Hematopoietic multipotent progenitor cell treated with erythropoietin and hydrocortisone succinate and interleukin-3 and kit ligand, for 6 days (in vitro differentiated cells): ENCODE data around the gene CACNA1B.

Experiments
- DNase-seq: peaks from one replicate; pipeline ENCODE4 v3.0.0-alpha.2; 2015

The CACNA1B gene

DNA sequence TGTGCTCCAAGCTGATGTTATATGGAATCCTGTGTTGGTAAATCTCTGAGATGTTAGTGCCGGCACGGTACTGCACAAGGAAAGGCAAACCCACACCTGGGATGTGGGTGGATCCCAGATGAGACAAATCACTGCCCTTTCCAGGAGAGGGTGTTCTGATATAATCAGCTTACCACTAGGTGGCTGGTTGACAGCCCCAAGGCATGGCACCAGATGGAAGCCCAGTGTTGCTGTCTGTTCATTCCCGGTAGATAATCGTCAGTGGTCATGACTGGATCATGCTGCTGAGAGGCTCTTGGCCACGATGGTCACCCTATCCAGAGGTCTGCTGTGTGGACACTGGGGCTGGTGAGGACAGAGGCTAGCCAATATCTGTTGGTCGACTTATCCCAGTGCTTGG is 184.0 kb downstream of the CACNA1B start:
- no peak for DNase-seq

DNA sequence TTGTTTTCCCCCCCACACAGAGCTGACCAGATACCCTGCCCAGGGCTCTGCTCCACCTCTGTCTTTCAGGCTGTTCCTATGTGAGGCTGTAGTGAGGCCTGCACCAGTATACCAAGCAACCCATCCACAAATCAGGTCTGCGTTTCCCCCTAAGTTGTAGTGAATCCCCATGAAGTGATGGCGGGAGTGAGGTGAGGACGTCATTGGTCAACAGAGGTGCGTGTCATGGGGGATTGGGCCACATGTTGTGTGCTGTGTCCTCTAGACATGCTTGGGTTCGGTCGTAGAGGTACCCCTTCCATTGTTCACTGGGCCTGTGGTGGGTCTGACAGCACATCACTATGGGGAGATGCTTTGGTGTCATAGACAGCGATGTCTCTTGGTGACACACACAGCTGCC is 184.6 kb downstream of the CACNA1B start:
- no peak for DNase-seq

DNA sequence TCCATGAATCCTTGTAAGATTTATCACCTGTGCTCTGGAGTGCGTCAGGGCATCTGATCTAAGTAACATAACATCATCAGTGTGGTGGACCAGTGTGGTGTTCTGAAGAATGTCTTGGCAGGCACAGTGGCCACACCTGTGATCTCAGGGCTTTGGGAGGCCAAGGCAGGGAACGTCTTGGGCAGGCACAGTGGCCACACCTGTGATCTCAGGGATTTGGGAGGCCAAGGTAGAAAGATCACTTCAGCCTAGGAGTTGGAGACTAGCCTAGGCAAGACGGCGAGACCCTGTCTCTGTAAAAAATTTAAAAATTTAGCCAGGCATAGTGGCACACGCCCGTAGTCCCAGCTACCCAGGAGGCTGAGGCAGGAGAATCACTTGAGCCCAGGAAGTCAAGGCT is 185.5 kb downstream of the CACNA1B start:
- DNase-seq = no peak

DNA sequence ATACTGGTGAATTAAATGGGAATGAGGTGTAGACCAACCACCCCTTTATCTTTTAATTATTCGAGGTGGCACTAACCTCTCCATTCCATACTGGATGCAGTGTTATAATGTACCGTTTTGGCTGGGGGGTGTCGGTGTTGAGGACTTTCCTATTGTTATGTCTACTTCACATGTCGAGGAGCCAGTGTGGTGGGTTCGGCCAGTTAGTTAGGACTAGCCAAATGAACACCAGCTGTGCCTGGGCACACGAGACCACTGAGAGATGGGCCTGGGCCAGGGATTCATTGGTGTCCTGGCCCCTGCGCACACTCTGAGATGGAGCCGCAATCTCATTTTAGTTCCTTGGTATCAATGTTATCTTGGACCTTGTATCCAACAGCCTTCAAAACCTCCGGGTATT is 186.2 kb downstream of the CACNA1B start:
- DNase-seq = no peak

DNA sequence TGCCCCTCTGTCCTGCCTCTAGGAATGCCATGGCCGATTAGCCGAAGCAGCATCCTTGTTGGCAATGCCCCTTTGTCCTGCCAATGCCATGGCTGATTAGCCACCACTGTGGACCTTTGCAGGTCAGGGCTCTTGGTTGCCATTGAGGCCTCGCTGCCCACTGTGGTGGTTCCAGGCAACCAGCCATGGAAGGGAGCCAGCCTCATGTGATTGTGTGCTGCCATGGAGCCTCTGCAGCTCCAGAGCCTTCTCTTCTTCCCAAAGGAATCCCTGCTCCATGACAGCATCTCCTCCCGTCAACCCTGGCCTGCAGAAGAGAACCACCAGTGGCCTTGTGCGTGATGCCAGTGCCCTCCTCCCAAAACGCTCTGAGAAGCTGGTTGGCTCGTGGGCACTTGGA is 187.0 kb downstream of the CACNA1B start:
- no peak for DNase-seq

DNA sequence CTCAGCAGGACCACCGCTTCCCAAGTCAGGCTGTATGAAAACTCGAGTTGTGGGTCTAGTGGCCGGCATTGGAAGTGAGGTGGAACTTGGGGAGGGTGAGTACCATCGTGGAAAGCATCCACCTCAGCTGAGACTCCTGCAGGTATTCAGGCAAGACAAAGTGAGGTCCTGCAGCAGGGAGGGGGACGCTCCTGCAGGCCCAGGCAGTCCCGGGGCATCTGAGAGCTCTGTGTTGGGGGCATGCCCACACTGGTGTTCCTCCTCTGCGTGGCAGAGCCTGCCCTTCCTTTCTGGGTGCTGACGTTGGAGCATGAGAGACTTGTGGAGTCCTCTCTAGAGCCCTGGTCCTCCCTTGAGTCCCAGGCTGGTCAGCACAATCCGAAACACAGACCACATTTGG is 187.7 kb downstream of the CACNA1B start:
- DNase-seq = no peak

DNA sequence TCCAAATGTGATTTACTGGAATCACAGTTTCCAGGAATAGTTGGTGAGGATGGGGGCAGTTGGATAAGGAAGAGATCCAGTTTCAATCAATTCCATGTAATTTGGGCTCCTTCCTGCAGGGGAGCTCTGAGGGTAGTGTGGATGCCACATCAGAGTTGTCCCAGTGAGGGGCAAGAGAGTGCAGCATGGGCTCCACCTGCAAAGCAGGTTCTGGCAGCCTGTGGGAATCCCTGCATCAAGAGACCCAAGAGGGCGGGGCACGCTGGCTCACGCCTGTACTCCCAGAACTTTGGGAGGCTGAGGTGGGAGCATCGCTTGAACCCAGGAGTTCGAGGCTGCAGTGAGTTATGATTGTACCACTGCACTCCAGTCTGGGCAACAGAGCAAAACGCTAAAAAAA is 188.5 kb downstream of the CACNA1B start:
- DNase-seq = no peak

DNA sequence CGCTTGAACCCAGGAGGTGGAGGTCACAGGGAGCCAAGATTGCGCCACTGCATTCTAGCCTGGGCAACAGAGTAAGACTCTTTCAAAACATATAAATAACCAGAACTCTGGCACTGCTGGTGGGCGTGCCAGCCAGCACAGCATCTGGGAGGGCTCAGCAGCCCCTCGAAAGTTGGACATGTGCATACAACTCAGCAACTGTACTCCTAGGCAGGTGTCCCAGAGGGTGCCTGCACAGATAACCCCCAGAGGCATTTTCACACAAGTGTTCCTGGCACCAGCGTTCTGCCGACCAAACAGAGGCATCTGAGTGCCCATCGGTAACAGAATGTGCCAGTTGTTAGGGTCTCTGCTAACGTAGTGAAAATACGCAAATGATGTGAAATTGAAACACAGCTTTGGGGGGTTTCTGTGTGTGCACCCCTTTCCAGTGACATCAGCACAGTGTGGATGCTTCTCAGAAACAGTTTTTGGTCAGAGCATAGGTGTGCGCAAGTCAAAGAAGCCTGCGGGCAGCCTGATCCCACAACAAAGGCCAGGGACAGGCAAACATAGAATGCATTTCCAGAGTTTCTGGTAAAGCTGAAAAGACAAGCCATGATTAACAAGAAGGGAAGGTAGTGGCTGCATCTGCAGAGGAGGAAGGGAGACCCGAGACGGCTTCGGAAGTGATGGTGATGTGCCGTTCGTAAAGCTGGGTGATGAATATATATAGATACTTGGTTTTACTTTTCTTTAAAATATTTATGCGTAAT is 190.2 kb downstream of the CACNA1B start:
- DNase-seq = no peak

DNA sequence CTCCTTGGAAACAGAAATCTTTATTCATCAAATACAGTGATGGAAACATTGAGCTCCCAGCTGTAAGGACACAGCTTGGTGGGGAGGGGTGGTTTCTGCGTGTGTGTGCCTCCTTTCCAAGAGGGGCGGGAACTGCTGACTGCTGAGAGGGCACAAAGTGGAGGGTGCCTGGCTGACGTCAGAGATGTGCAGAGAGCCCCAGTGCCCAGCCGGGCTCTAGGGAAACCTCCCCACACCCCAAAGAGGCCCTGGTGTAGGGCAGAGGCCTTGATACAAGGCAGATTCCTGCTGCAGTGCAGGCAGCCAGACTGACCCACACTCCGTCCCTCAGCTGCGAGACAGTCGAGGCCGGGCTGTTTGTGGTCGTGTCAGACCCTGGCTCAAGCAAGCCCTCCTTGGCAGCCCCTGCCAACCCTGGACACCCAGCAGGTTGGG is 191.0 kb downstream of the CACNA1B start:
- no peak for DNase-seq

DNA sequence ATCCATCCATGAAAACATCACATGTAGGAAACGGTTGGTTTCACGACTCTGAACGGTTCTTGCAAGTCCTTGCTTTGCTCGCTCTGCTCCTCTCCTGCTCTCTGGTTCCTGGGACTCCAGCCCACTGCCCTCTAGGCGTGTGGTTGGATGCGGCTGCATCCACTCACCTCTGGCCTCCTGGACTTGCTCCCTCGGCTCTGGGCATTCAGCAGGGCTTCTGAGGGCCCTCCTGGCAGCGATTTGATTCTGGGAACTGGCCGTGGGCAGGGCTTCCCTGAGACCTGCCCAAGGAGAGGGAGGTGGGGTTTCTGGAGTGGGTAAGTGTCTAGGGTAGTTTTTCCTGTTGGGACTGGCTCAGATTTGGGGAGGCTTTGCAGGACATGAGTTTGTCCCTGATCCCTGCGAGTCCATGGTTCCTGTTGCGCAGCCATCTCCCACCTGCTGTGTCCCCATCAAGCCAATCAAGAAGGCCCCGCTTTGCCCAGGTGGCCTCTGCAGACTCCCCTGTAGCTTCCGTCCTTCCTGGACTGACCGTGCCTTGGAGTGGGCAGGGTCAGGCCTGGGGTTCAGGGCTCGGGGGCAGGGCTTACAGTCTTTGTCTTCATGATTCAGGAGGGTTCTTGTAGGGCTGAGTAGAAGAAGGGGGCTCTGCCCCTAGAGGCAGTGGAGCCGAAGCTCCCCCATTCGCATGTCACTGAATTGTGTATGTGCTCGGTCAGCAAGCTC is 192.3 kb downstream of the CACNA1B start:
- DNase-seq = no peak

DNA sequence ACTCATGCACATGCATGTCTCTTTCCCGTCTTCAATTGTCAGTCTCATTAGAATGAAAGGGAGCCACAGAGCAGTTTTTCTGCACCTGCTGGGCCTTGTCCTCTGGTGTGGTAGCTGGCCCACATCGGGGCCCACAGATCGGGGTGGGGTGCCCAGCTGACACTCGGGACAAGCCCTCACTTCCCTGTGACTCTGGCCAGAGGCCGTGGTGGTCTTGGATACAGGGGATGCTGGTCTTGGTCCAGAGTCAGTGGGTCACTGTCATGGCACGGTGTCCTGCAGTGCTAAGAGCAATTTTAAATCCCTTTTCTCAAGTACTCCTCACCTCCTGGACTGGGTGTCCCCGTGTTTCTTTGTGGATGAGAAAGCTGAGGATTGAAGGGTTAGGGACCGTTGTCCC is 193.2 kb downstream of the CACNA1B start:
- no peak for DNase-seq

DNA sequence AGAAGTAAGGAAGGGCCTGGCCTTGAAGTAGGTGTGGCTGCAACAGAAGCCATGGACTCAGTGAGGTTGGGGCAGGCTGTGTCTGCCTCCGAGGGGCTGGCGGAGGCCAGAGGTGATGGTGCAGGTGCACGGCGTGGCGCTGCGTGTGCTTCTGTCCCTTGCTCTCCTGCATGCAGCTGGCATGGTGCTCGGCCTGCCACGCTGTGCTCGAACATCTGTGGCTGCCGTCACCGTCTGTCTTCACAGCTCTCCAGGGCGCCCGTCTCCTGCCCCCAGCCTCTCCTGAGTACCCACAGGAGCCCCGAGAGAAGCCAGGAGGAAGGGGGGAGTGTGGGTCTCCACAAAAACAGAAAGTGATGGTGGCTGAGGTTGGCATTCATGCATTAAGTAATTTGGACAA is 193.7 kb downstream of the CACNA1B start:
- no peak for DNase-seq

DNA sequence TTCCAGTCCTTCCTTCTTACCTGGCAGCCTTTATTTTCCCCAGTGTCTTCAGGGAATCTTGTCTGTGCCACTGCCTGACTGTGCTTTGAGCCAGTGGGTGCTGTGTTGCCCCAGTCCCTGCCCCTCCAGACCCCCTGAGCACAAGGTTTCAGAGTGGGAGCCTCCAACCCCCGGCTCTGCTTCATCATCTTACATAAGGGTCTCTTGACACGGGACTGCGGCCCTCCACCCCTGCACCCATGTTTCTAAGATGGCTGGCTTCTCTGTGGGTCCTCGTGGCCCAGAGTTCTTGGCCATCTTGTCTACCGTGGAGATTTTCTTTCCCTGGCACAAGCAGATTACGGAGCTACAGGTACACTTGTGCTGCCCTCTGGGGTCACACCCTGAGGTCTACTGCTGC is 194.1 kb downstream of the CACNA1B start:
- DNase-seq = no peak

DNA sequence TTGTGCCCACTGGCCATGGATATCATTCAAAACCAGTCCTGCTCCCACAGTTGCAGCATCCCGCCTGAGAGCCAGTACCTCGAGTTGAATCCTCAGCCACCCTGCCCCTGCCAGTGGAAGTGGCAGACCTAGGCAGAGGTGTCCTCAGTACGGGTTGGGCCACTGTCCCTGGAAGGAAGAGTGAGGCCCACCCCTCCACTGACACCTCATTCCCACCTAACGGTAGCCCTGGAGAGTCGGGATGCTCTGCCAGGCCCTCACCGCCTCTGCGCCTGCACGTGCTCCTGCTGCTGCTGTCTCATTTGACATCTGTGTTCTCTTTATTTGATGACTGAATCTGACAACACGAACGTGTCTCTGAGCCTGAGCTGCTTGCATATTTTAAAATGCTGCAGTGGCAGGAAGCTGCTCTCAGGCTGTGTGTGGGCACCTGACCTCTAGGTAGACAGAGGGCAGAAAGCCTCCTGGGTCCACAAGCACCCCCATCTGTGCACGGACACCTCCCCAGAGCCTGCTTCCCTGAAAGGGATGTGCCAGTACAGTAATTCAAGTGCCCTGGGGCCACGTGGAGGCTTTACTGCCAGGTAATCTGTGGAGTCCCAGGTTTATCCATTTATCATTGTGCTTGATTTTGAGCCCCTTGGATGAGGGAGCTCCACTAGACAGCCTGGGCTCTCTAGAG is 194.7 kb downstream of the CACNA1B start:
- DNase-seq = no peak

DNA sequence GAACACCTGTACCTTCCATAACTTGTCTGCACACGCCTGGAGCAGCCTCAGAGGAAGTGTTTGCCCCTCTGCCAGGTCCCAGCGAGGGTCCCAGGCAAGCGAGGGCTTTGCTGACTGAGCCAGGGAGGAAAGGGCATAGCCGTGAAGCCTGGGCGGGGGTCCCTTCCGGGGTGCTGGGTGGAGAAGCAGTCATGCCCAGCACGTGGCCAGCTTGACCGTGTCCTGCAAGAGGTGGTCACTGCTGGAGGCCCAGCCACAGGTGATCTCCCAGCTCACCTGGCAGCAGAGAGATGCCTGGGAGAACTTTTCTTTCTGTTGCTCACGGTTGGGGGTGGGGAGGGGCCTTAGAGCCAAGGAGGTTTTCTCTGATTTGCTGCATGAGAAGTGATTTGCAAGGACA is 195.3 kb downstream of the CACNA1B start:
- no peak for DNase-seq

DNA sequence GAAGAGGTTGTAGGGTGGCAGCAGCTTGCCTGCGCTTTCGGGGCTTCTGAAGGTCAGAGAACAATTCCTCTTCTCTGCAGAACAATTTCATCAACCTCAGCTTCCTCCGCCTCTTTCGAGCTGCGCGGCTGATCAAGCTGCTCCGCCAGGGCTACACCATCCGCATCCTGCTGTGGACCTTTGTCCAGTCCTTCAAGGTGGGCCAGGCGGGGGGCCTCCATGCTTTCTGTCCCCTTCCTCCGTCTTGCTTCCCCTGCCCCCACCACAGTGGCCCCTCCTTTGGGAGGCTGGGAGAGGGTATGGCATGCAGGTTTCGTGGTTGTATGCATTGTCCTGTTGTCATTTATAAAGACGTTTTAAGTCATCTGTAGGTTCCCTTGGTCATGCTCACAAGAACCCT is 195.8 kb downstream of the CACNA1B start:
- DNase-seq = no peak

DNA sequence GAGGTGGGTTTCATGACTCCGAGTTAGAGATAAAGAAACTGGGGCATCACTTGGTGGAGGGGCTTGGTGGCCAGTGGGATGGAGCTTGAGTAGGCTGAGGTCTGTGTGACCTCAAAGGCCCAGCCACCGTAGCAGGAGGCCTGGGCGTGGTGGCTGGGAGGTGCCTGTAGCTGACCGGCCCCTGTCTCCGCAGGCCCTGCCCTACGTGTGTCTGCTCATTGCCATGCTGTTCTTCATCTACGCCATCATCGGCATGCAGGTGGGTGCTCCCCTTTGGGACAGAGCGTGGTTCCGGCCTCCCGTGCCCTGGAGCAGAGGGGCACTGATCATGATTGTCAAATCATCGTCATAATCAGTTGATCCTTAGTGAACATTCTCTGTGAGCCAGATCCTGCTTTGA is 196.2 kb downstream of the CACNA1B start:
- no peak for DNase-seq

DNA sequence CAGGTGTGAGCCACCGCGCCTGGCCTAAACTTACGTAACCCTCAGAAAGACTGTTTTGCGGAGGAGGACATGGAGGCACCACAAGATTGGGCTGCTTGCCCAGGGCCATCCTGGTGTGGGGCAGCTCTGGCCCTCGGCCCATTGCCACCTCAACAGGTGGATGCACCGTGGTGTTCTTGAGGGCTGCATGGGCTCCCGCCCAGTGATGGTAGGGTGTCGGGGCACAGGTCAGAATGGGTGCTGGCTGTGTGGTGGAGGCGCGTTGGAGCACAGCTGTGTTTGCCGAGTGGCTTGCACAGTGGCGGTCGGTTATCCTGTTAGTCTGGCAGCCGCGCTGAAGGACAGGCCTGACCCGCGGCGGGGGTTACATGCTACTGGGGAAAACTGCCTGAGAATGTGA is 196.9 kb downstream of the CACNA1B start:
- DNase-seq = no peak

DNA sequence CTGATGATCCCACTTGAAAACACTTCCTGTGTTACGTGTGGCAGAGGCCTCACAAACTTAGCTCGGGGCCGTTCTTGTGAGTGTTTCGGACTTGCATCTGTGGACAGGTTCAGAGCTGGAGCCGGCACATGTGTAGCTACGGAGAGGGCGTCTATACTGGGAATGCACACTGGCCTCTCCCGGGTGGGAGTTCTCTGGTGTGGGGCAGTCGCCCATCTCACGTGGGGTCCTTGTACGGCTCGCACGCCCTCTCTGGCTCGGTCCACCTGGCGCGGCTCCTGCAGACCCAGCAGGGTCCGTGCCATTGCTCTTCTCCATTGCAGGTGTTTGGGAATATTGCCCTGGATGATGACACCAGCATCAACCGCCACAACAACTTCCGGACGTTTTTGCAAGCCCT is 197.9 kb downstream of the CACNA1B start:
- DNase-seq = no peak

DNA sequence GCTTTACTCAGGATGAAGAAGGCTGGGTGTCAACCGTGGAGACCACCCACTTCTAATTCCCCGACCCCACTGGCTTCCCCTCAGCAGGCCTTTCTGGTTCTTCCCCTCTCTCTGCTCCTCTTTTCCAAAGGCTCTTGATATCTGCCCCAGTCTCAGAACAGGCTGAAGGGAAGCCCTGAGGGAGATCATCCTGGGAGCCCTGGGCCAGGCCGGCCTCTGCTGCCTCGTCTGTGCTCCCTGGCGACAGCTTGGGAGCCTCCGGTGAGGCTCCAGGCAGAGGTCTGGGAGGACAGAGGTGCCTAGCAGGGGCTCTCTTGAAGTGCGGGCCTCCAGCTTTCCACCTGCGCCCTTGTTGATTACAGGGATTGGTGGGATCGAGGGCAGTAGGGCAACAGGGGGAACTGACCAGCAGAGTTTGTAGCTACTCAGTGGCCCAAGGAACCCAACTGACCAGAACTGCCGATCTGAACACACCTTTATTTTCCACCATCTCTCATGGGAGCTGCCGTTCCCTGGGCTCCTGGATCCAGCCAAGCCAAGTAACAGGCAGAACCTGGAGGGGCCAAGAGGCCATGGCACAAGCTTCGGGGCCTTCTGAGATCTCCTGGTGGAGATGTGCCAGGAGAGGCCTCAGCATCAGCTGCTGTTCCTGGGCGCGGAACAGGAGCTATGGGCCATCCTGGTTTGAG is 198.5 kb downstream of the CACNA1B start:
- no peak for DNase-seq

DNA sequence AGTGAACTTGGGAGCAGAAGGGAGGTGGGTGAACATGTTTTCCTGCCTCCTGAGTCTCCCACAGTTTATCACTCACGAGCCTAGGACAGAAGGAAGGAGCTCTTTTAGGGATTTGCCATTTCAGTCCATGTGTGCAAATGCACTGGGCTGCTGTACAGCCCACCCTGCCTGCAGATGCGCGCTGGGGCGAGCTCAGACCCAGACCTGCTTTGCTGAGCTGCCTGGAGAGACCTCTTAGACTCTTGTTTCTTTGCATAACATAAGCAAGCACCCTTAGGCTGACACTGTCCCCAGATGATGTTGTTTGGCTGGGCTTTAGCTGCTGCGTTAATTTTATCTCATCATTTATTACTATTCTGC is 199.0 kb downstream of the CACNA1B start:
- DNase-seq = no peak

DNA sequence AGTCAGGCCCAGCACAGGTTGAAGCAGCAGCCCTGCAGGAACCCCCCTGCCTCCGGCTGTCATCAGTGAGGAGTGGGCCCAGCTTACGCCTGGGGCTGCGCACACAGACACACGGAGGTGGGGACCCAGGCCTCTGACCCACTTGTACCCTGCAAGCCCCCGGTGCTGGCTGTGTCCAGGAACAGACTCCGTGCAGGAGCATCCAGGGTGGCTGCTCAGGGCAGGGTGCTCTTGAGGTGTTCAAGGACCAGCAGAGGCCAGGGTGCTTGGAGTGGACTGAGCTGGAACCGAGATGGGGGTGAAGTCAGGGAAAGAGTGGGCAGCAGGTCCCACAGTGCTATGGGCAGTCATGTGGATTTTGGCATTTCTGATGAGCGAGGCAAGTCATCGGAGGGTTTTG is 199.5 kb downstream of the CACNA1B start:
- no peak for DNase-seq

DNA sequence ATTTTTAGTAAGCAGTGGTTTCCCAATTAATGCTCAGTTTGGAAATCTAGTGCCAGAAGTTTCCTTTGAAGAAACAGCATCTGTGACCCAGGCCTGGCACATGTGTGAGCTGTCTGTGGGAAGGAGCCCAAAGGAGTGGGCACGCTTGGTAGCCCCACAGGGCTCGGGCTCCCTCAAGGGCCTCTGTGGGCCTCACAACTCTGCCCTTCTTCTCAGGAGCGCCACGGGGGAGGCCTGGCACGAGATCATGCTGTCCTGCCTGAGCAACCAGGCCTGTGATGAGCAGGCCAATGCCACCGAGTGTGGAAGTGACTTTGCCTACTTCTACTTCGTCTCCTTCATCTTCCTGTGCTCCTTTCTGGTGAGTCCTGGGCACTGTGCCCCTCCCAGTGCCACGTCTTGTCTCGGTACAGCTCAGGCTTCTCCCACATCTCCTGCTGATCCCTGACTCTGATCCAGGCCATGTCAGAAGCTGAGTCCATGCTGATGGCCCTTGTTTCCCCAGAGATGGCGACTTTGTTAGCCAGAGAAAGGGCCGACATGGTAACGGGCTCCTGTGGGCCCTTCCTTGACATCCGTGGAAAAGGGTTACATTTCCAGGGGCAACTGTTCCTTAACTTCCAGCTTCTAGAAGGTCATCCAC is 200.4 kb downstream of the CACNA1B start:
- no peak for DNase-seq
